ENCODE measurements around the gene CDC42BPG. TPM values are rescaled to one million over a fixed set of nuclear protein-coding genes. Genes with fewer than 3 reads are reported as not detected.
A peak's percentile ranks its signal among the peaks of the same experiment; 100 is the strongest.

Gene CDC42BPG
- total RNA-seq, 2 experiments from 2014 or later: 0.31 to 0.61 TPM

GRCh38 chr11:64799256-64799622 is 45.2 kb downstream of the CDC42BPG start:
- CTCF ChIA-PET: interaction anchor here (0.8 to 3.1 kb wide), 4 partner anchors 9 to 20 kb away, joined by 3 to 10 read pairs (median 4); partner anchors contain the start of gene SF1
- TF ChIP-seq, protein P1, sequence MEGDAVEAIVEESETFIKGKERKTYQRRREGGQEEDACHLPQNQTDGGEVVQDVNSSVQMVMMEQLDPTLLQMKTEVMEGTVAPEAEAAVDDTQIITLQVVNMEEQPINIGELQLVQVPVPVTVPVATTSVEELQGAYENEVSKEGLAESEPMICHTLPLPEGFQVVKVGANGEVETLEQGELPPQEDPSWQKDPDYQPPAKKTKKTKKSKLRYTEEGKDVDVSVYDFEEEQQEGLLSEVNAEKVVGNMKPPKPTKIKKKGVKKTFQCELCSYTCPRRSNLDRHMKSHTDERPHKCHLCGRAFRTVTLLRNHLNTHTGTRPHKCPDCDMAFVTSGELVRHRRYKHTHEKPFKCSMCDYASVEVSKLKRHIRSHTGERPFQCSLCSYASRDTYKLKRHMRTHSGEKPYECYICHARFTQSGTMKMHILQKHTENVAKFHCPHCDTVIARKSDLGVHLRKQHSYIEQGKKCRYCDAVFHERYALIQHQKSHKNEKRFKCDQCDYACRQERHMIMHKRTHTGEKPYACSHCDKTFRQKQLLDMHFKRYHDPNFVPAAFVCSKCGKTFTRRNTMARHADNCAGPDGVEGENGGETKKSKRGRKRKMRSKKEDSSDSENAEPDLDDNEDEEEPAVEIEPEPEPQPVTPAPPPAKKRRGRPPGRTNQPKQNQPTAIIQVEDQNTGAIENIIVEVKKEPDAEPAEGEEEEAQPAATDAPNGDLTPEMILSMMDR (IDR thresholded peaks at IDR 0.05): no peak
- H3K9me3 Mint-ChIP-seq: no peaks in the 10 kb centered on the region
- H3K27ac Mint-ChIP-seq: no peak overlapping the region
- H3K4me1 Mint-ChIP-seq (ENCODE audit: low read depth): peaks cover 39% of the 10 kb centered on the region
- no peak for DNase-seq
- H3K36me3 Mint-ChIP-seq (ENCODE audit: low read depth): peaks cover 14% of the 10 kb centered on the region
- intact Hi-C loops (cut with micrococcal nuclease): no loop called here
- no peaks in the 10 kb centered on the region for H3K27me3 Mint-ChIP-seq
- H3K4me3 Mint-ChIP-seq: no peak overlapping the region
- ATAC-seq: no peak
- POLR2A ChIA-PET: interaction anchor here (0.7 to 2.3 kb wide), 4 partner anchors 14 to 54 kb away, joined by 3 to 8 read pairs (median 4); no protein-coding TSS in a partner anchor

- intact Hi-C loops (cut with micrococcal nuclease): no loop called here
- CTCF ChIA-PET: no interaction called here
- TF ChIP-seq, protein P1 (IDR thresholded peaks at IDR 0.05): no peak
- Mint-ChIP-seq H3K4me1 (ENCODE audit: low read depth) (peaks cover 34% of the 10 kb centered on the region), H3K27me3 (no peaks in the 10 kb centered on the region), H3K9me3 (no peaks in the 10 kb centered on the region), H3K27ac (no peak overlapping the region), H3K36me3 (ENCODE audit: low read depth) (peaks cover 14% of the 10 kb centered on the region), H3K4me3 (no peak overlapping the region)
- no peak for ATAC-seq
- POLR2A ChIA-PET: interaction anchor here (1.0 to 1.4 kb wide), 2 partner anchors 8 to 217 kb away, joined by 3 read pairs; partner anchors contain the start of gene ARL2
- DNase-seq: no peak
Measured at GRCh38 chr11:64796757-64797541, 47.5 kb downstream of the CDC42BPG start.

DNA sequence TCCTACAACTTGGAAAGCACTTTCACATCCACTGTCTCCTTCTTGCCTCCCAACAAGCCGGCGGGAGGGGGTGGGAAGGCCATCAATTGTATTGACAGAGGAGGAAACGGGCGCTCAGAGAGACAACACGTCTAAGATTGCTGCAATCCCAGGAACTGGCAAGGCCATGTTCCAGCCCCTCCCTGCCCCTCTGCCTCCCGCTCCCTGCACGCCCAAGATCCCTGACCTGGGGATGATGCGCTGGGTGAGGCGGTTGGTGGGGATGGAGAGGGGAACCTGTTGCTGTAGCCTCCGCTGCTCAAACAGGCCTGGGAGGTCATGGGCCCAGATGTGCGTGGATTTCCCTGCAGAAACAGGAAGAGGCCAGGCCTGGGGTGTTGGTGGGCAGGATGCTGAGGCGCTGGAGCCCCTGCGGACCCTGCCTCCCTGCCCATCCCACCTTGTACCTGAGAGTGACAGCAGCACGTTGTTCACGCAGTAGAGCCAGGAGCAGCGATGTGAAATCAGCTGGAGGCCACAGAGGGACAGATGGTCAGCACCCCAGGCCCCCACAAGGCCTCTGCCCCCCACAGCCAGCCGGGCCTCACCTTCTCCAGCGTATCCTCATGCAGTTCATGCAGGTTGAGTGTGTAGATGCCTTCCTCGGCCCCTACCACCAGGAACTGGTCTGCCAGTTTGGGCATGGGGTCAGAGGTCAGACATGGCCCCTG is 48.3 kb downstream of the CDC42BPG start:
- POLR2A ChIA-PET: interaction anchor here (1.0 to 1.4 kb wide), 2 partner anchors 7 to 218 kb away, joined by 3 read pairs; partner anchors contain the start of gene ARL2
- ATAC-seq (no peak), DNase-seq (no peak)
- Mint-ChIP-seq H3K4me1 (ENCODE audit: low read depth) (peaks cover 27% of the 10 kb centered on the region), H3K9me3 (no peaks in the 10 kb centered on the region), H3K36me3 (ENCODE audit: low read depth) (peaks cover 14% of the 10 kb centered on the region), H3K27ac (peak overlapping the region; percentile 36), H3K27me3 (no peaks in the 10 kb centered on the region), H3K4me3 (no peak overlapping the region)
- CTCF ChIA-PET: no interaction called here
- intact Hi-C loops (cut with micrococcal nuclease): no loop called here
- TF ChIP-seq, protein P1 (IDR thresholded peaks at IDR 0.05): no peak

GRCh38 chr11:64794526-64794925 is 49.9 kb downstream of the CDC42BPG start:
- ATAC-seq (no peak), DNase-seq (no peak)
- intact Hi-C loops (cut with micrococcal nuclease): no loop called here
- Mint-ChIP-seq H3K27me3 (no peaks in the 10 kb centered on the region), H3K4me3 (no peak overlapping the region), H3K36me3 (ENCODE audit: low read depth) (peaks cover 14% of the 10 kb centered on the region), H3K4me1 (ENCODE audit: low read depth) (peaks cover 22% of the 10 kb centered on the region), H3K27ac (no peak overlapping the region), H3K9me3 (no peaks in the 10 kb centered on the region)
- TF ChIP-seq, protein P1 (IDR thresholded peaks at IDR 0.05): no peak
- CTCF ChIA-PET: interaction anchor here (1.0 to 2.2 kb wide), 3 partner anchors 9 to 54 kb away, joined by 3 to 6 read pairs (median 3); partner anchors contain the start of gene SF1
- POLR2A ChIA-PET: interaction anchor here (1.1 to 1.2 kb wide), 3 partner anchors 8 to 26 kb away, joined by 3 to 4 read pairs (median 3); no protein-coding TSS in a partner anchor
